Thyroid gland (tissue), 4 donors: ENCODE data around the gene ZNF778.

Source experiments
- POLR2A ChIP-seq, 2 donors: fragments of 450-650 bp; IDR thresholded peaks; one replicate each; pipeline ENCODE4 v1.6.1; 2017; ENCODE audit warnings: antibody characterized with exemption in 2 of 2, mild to moderate bottlenecking in 2 of 2, moderate library complexity in 1 of 2
- TF ChIP-seq, protein P1 (sequence below), 6 experiments: fragments of 200-600 bp in 3 of 6; fragments of 450-650 bp in 3 of 6; sonication (generic) in 3 of 6; IDR thresholded peaks; one replicate each; pipeline ENCODE4 v1.5.1; 2016 to 2019; ENCODE audit warnings: antibody characterized with exemption in 6 of 6, mild to moderate bottlenecking in 2 of 6, inconsistent platforms in 1 of 6, moderate library complexity in 1 of 6

DNA sequence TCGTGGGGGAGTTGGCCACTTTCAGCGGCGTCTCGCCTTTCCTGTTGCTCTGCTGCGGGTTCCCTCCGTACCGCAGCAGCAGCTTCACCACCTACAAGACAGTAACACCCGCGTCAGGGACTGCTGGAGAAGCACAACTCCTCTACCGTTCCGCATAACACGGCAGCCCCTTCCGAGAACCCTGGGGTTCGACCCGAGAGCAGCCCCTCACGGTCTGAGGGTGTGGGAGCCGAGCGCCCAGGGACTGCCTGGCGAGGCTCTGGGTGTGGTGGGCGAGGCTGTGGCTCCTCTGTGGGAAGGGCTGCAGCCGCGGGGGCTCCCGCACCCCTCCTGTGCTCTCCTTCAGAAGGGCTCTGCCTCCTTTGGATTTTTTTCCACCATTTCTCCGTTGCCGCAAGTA is 68.6 kb downstream of the ZNF778 start:
- TF ChIP-seq, protein P1, sequence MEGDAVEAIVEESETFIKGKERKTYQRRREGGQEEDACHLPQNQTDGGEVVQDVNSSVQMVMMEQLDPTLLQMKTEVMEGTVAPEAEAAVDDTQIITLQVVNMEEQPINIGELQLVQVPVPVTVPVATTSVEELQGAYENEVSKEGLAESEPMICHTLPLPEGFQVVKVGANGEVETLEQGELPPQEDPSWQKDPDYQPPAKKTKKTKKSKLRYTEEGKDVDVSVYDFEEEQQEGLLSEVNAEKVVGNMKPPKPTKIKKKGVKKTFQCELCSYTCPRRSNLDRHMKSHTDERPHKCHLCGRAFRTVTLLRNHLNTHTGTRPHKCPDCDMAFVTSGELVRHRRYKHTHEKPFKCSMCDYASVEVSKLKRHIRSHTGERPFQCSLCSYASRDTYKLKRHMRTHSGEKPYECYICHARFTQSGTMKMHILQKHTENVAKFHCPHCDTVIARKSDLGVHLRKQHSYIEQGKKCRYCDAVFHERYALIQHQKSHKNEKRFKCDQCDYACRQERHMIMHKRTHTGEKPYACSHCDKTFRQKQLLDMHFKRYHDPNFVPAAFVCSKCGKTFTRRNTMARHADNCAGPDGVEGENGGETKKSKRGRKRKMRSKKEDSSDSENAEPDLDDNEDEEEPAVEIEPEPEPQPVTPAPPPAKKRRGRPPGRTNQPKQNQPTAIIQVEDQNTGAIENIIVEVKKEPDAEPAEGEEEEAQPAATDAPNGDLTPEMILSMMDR (IDR thresholded peaks at IDR 0.05) = no peak
- no peak for TF ChIP-seq POLR2A (IDR thresholded peaks at IDR 0.05)
